Uterus (tissue), 2 donors: ENCODE measurements around the gene SGK1.

ENCODE experiments used
- CTCF ChIP-seq, 4 experiments: fragments of 200-600 bp in 2 of 4; fragments of 450-650 bp in 2 of 4; sonication (generic) in 2 of 4; IDR thresholded peaks; one replicate each; pipeline ENCODE4 v1.5.1; 2016 to 2019; ENCODE audit warnings: antibody characterized with exemption in 4 of 4, mild to moderate bottlenecking in 2 of 4, moderate library complexity in 1 of 4
- POLR2A ChIP-seq, 2 donors: fragments of 450-650 bp; IDR thresholded peaks; one replicate each; pipeline ENCODE4 v1.6.1; 2016; ENCODE audit warnings: antibody characterized with exemption in 2 of 2, mild to moderate bottlenecking in 1 of 2, moderate library complexity in 1 of 2

DNA sequence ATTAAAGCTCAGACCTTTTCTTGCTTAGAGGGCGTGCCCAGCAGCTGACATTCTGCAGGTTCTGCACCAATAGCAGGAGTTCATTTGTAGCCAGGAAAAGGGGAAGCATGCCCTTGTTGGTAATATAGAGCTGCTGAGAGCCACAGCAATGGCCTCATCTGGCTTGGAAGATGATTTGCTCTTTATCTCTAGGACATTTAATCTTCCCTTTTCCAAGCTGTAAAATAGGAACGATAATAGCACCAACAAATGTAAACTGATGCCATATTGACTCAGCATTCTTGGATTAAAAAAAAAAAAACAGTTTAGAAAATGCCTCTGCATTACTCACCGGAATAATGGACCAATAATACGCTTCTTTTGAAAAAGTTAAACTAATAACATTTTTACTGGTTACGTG is 172.1 kb downstream of the SGK1 start:
- TF ChIP-seq CTCF (IDR thresholded peaks at IDR 0.05), result no peak
- TF ChIP-seq POLR2A (IDR thresholded peaks at IDR 0.05), result no peak
